ENCODE measurements around the gene COBLL1. TPM values are rescaled to one million over a fixed set of nuclear protein-coding genes. Genes with fewer than 3 reads are reported as not detected.

The COBLL1 gene
- total and polyA plus RNA-seq, 4 donors: 16.3 to 114 (median 36.4) TPM

DNA sequence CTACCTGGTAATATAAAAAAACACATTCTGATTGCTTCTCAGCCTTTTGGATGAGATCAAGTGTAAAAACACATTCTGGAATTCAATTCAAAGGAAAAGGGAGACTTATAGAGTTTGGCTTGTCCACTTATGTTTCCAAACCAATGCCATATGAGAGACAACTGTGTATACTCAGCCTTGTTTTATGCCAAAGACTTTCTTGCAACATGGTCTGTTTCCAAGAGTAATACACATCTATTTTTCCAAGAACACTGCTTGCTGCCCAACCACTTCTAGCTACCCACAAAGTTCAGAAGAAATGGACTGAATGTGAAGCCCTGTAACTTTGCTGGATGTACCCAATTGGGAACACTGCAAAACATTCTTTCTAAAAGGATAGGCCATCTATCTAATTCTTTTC, 172.3 kb downstream of the COBLL1 start:
- DNase-seq (ENCODE audit: low spot score): no peak
- Histone ChIP-seq H3K27ac (ENCODE audit: low read depth in 1 of 2, low read length in 2 of 2) (no peak overlapping the region), H3K9ac (ENCODE audit: low read depth in 1 of 2, low read length in 2 of 2) (no peak overlapping the region), H3K27me3 (ENCODE audit: control insufficient read depth in 4 of 4, insufficient read depth in 4 of 4, low read length in 3 of 4) (no peaks in the 10 kb centered on the region), H3K9me3 (ENCODE audit: control insufficient read depth in 4 of 4, low read length in 3 of 4) (no peaks in the 10 kb centered on the region), H3K4me1 (ENCODE audit: control insufficient read depth in 4 of 4, insufficient read depth in 4 of 4, low read length in 3 of 4) (no peaks in the 10 kb centered on the region), H3K4me3 (ENCODE audit: low read depth in 1 of 3, low read length in 3 of 3) (no peak overlapping the region), H3K36me3 (ENCODE audit: control insufficient read depth in 4 of 4, insufficient read depth in 3 of 4, low read depth in 1 of 4, low read length in 3 of 4) (no peaks in the 10 kb centered on the region)
- TF ChIP-seq RXRA (IDR thresholded peaks at IDR 0.05) (no peak), JUND (IDR thresholded peaks at IDR 0.05) (no peak), YY1 (IDR thresholded peaks at IDR 0.05) (no peak), EGR1 (IDR thresholded peaks at IDR 0.05; ENCODE audit: low read depth in 2 of 2) (no peak)
- TF ChIP-seq, protein P1, sequence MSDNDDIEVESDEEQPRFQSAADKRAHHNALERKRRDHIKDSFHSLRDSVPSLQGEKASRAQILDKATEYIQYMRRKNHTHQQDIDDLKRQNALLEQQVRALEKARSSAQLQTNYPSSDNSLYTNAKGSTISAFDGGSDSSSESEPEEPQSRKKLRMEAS (IDR thresholded peaks at IDR 0.05): no peak
- TF ChIP-seq, protein P2, sequence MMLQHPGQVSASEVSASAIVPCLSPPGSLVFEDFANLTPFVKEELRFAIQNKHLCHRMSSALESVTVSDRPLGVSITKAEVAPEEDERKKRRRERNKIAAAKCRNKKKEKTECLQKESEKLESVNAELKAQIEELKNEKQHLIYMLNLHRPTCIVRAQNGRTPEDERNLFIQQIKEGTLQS (IDR thresholded peaks at IDR 0.05): no peak

DNA sequence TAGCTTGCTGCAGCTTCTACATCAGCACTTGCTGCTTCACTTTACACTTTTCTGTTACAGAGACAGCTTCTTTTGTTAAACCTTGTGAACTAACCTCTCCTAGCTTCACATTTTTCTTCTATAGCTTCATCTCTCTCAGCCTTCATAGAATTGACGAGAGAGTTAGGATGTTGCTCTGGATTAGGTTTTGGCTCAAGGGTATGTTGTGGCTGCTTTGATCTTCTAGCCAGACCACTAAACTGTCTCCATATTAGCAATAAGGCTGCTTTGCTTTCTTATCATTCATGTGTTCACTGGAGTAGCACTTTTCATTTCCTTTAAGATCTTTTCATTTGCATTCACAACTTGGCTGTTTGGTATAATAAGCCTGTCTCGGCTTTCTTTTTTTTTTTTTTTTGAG, 174.1 kb downstream of the COBLL1 start:
- Histone ChIP-seq H3K4me3 (ENCODE audit: low read depth in 1 of 3, low read length in 3 of 3) (no peak overlapping the region), H3K36me3 (ENCODE audit: control insufficient read depth in 4 of 4, insufficient read depth in 3 of 4, low read depth in 1 of 4, low read length in 3 of 4) (no peaks in the 10 kb centered on the region), H3K27me3 (ENCODE audit: control insufficient read depth in 4 of 4, insufficient read depth in 4 of 4, low read length in 3 of 4) (no peaks in the 10 kb centered on the region), H3K9me3 (ENCODE audit: control insufficient read depth in 4 of 4, low read length in 3 of 4) (no peaks in the 10 kb centered on the region), H3K9ac (ENCODE audit: low read depth in 1 of 2, low read length in 2 of 2) (no peak overlapping the region), H3K27ac (ENCODE audit: low read depth in 1 of 2, low read length in 2 of 2) (no peak overlapping the region), H3K4me1 (ENCODE audit: control insufficient read depth in 4 of 4, insufficient read depth in 4 of 4, low read length in 3 of 4) (no peaks in the 10 kb centered on the region)
- no peak for TF ChIP-seq JUND (IDR thresholded peaks at IDR 0.05)
- TF ChIP-seq GABPA (IDR thresholded peaks at IDR 0.05 in 1 of 2, conservative IDR thresholded peaks at IDR 0.05 in 1 of 2): no peak
- TF ChIP-seq, protein P3, sequence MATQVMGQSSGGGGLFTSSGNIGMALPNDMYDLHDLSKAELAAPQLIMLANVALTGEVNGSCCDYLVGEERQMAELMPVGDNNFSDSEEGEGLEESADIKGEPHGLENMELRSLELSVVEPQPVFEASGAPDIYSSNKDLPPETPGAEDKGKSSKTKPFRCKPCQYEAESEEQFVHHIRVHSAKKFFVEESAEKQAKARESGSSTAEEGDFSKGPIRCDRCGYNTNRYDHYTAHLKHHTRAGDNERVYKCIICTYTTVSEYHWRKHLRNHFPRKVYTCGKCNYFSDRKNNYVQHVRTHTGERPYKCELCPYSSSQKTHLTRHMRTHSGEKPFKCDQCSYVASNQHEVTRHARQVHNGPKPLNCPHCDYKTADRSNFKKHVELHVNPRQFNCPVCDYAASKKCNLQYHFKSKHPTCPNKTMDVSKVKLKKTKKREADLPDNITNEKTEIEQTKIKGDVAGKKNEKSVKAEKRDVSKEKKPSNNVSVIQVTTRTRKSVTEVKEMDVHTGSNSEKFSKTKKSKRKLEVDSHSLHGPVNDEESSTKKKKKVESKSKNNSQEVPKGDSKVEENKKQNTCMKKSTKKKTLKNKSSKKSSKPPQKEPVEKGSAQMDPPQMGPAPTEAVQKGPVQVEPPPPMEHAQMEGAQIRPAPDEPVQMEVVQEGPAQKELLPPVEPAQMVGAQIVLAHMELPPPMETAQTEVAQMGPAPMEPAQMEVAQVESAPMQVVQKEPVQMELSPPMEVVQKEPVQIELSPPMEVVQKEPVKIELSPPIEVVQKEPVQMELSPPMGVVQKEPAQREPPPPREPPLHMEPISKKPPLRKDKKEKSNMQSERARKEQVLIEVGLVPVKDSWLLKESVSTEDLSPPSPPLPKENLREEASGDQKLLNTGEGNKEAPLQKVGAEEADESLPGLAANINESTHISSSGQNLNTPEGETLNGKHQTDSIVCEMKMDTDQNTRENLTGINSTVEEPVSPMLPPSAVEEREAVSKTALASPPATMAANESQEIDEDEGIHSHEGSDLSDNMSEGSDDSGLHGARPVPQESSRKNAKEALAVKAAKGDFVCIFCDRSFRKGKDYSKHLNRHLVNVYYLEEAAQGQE (IDR thresholded peaks at IDR 0.05): no peak
- TF ChIP-seq FOXA1 (IDR thresholded peaks at IDR 0.05): no peak
- TF ChIP-seq, protein P2 (IDR thresholded peaks at IDR 0.05): no peak
- 94% methylated on average over 2 of the region's 2 CpGs for WGBS
- DNase-seq (ENCODE audit: low spot score): no peak

DNA sequence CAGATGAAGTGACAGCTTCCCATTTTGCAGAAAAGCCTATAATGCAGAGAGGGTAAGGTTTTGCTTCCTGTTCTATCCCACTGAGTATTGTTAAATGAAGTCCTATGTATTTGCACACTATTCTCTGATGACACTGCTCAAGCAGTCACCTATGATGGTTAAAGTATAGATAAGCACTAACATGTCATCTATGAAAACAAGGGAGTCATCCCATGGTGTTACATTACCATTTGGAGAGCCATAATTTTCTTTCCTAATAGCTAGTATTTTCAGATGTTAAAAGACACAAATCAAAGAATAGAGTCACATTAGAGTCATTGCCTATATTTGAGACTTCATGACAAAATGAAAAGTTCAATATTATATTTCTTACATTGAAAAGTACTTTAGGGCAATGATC, 177.6 kb downstream of the COBLL1 start:
- H3K4me1 ChIP-seq (ENCODE audit: control insufficient read depth in 4 of 4, insufficient read depth in 4 of 4, low read length in 3 of 4): peaks cover 0 to 4% (median 2%) of the 10 kb centered on the region in 4 donors
- no peak overlapping the region for H3K4me3 ChIP-seq (ENCODE audit: low read depth in 1 of 3, low read length in 3 of 3)
- no peak for TF ChIP-seq EGR1 (IDR thresholded peaks at IDR 0.05; ENCODE audit: low read depth in 2 of 2)
- no peak for TF ChIP-seq GABPA (IDR thresholded peaks at IDR 0.05 in 1 of 2, conservative IDR thresholded peaks at IDR 0.05 in 1 of 2)
- TF ChIP-seq NR2F2 (IDR thresholded peaks at IDR 0.05): no peak
- no peaks in the 10 kb centered on the region for H3K36me3 ChIP-seq (ENCODE audit: control insufficient read depth in 4 of 4, insufficient read depth in 3 of 4, low read depth in 1 of 4, low read length in 3 of 4)
- H3K27me3 ChIP-seq (ENCODE audit: control insufficient read depth in 4 of 4, insufficient read depth in 4 of 4, low read length in 3 of 4): no peaks in the 10 kb centered on the region
- DNase-seq (ENCODE audit: low spot score): no peak
- H3K27ac ChIP-seq (ENCODE audit: low read depth in 1 of 2, low read length in 2 of 2): no peak overlapping the region
- H3K9ac ChIP-seq (ENCODE audit: low read depth in 1 of 2, low read length in 2 of 2): no peak overlapping the region
- H3K9me3 ChIP-seq (ENCODE audit: control insufficient read depth in 4 of 4, low read length in 3 of 4): no peaks in the 10 kb centered on the region
